ENCODE results near the gene CLDN9. TPM values are rescaled to one million over a fixed set of nuclear protein-coding genes. Genes with fewer than 3 reads are reported as not detected.

CLDN9 gene
- total RNA-seq, 1 donor, result not detected

- Histone ChIP-seq H4K20me1 (ENCODE audit: insufficient read depth, low read length) (peaks cover 33% of the 10 kb centered on the region), H3K79me2 (ENCODE audit: insufficient read depth, low read length) (no peaks in the 10 kb centered on the region), H3K4me3 (ENCODE audit: insufficient read depth, low read length) (peak overlapping the region; percentile 94), H3K4me1 (ENCODE audit: insufficient read depth, low read length) (peaks cover 20% of the 10 kb centered on the region), H2AFZ (ENCODE audit: low read length) (no peak overlapping the region), H3K36me3 (ENCODE audit: insufficient read depth, low read length) (peaks cover 24% of the 10 kb centered on the region), H3K9me3 (ENCODE audit: low read depth, low read length) (no peaks in the 10 kb centered on the region), H3K4me2 (ENCODE audit: insufficient read depth, low read length) (peak overlapping the region; percentile 96), H3K27ac (ENCODE audit: low read depth, low read length) (peak overlapping the region; percentile 98), H3K27me3 (ENCODE audit: insufficient read depth, low read length) (peaks cover 5% of the 10 kb centered on the region)
- no peak for TF ChIP-seq CTCF (IDR thresholded peaks at IDR 0.05; ENCODE audit: extremely low read depth, low read depth, low read length)
- peak; percentile 92 for DNase-seq (ENCODE audit: insufficient read length, low spot score, missing footprints)
Measured at GRCh38 chr16:3022684-3023414, 10.1 kb downstream of the CLDN9 start.

GRCh38 chr16:3023415-3023668 is 10.6 kb downstream of the CLDN9 start:
- H3K4me2 ChIP-seq (ENCODE audit: insufficient read depth, low read length), result peak overlapping the region; percentile 96
- H3K27ac ChIP-seq (ENCODE audit: low read depth, low read length), result peak overlapping the region; percentile 98
- no peak overlapping the region for H2AFZ ChIP-seq (ENCODE audit: low read length)
- peaks cover 20% of the 10 kb centered on the region for H3K4me1 ChIP-seq (ENCODE audit: insufficient read depth, low read length)
- H3K27me3 ChIP-seq (ENCODE audit: insufficient read depth, low read length), result peaks cover under 1% of the 10 kb centered on the region
- TF ChIP-seq CTCF (IDR thresholded peaks at IDR 0.05; ENCODE audit: extremely low read depth, low read depth, low read length), result no peak
- peaks cover 34% of the 10 kb centered on the region for H4K20me1 ChIP-seq (ENCODE audit: insufficient read depth, low read length)
- no peaks in the 10 kb centered on the region for H3K79me2 ChIP-seq (ENCODE audit: insufficient read depth, low read length)
- H3K9me3 ChIP-seq (ENCODE audit: low read depth, low read length), result no peaks in the 10 kb centered on the region
- peak; percentile 94 for DNase-seq (ENCODE audit: insufficient read length, low spot score, missing footprints)
- H3K4me3 ChIP-seq (ENCODE audit: insufficient read depth, low read length), result peak overlapping the region; percentile 94
- peaks cover 24% of the 10 kb centered on the region for H3K36me3 ChIP-seq (ENCODE audit: insufficient read depth, low read length)

DNA sequence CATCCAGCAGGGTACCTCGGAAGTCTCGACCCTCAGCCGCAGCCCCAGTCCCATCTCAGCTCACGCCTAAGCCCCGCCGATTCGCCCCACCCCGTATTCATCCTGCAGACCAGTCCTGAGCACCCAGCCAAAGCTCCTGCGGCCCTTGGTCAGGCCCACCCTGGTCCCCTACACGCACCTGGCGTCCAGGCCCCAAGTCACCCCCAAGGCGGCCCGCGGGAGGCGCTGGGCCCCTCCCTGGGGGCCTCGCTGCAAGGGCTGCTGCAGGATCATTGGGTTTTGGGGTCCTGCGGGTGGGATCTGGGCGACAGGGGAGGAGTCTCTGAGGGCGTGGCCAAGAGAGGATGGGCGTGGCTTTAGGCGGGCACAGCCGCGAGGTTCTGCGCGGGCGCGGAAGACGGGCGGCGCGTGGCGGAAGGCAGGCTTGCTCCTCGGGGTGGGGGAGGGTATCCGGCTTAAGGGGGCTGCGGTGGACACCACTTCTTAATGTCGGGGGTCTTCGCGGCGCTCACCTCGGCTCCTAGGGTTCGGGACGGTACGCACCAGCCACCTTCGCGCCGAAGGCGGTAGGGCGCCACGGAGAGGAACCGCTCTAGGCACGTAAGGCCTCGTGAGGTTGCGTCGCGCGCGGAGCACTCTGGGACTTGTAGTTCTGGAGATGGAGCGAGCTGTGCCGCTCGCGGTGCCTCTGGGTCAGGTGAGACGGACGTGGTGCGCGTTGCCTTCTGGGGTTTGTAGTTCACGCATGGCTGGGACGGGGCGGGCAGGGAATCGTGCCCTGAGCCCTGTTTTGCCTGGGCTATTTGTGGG is 11.2 kb downstream of the CLDN9 start, which contains the start of the genes HCFC1R1 and THOC6:
Gene HCFC1R1 (minus strand): TSS at position 274 of the 810 bp plus-strand sequence. CDS start 1 bp downstream, at position 273.
Gene THOC6 (plus strand): TSS at position 367 of the 810 bp plus-strand sequence. CDS start 292 bp downstream, at position 659.
- DNase-seq (ENCODE audit: insufficient read length, low spot score, missing footprints), result peak; percentile 99
- Histone ChIP-seq H2AFZ (ENCODE audit: low read length) (no peak within 1 kb of the TSS), H3K4me3 (ENCODE audit: insufficient read depth, low read length) (peak within 1 kb of the TSS; percentile 94), H3K9me3 (ENCODE audit: low read depth, low read length) (no peaks in the 10 kb centered on the region), H3K27ac (ENCODE audit: low read depth, low read length) (peak within 1 kb of the TSS; percentile 98), H3K79me2 (ENCODE audit: insufficient read depth, low read length) (no peaks in the 10 kb centered on the region), H4K20me1 (ENCODE audit: insufficient read depth, low read length) (peaks cover 39% of the 10 kb centered on the region), H3K4me2 (ENCODE audit: insufficient read depth, low read length) (peak within 1 kb of the TSS; percentile 96), H3K4me1 (ENCODE audit: insufficient read depth, low read length) (peaks cover 20% of the 10 kb centered on the region), H3K36me3 (ENCODE audit: insufficient read depth, low read length) (peaks cover 24% of the 10 kb centered on the region), H3K27me3 (ENCODE audit: insufficient read depth, low read length) (peaks cover 4% of the 10 kb centered on the region)
- no peak for TF ChIP-seq CTCF (IDR thresholded peaks at IDR 0.05; ENCODE audit: extremely low read depth, low read depth, low read length)
